WTC11 (cell line): ENCODE data around the gene BORCS8.

ENCODE experiments used
- ATF1 ChIP-seq: sonication (generic); formaldehyde crosslinking; IDR thresholded peaks from 2 replicates; pipeline ENCODE4 v1.8.1; 2023; ENCODE audit warnings: mild to moderate bottlenecking, moderate library complexity, missing genetic modification reagents
- CREB1 ChIP-seq: sonication (generic); formaldehyde crosslinking; IDR thresholded peaks from 2 replicates; pipeline ENCODE4 v1.8.0; 2023; ENCODE audit warnings: mild to moderate bottlenecking, missing genetic modification reagents
- FOXP1 ChIP-seq: sonication (generic); formaldehyde crosslinking; IDR thresholded peaks from 2 replicates; pipeline ENCODE4 v1.8.0; 2022; ENCODE audit warnings: missing genetic modification reagents, mild to moderate bottlenecking, moderate library complexity, borderline replicate concordance
- JUN ChIP-seq: sonication (generic); formaldehyde crosslinking; IDR thresholded peaks from 2 replicates; pipeline ENCODE4 v1.8.0; 2023; ENCODE audit warnings: mild to moderate bottlenecking, missing genetic modification reagents
- NR2C2 ChIP-seq: sonication (generic); formaldehyde crosslinking; IDR thresholded peaks from 2 replicates; pipeline ENCODE4 v1.8.0; 2022; ENCODE audit warnings: mild to moderate bottlenecking, missing genetic modification reagents
- SP1 ChIP-seq: sonication (generic); formaldehyde crosslinking; conservative IDR thresholded peaks from 2 replicates; pipeline ENCODE4 v1.8.1; 2022; ENCODE audit warnings: missing genetic modification reagents
- TF ChIP-seq, protein P1 (sequence below): fragments of 200-600 bp; IDR thresholded peaks from 2 replicates; pipeline ENCODE4 v1.8.0; 2022; ENCODE audit warnings: antibody characterized with exemption
- TF ChIP-seq, protein P2 (sequence below): sonication (generic); formaldehyde crosslinking; IDR thresholded peaks from 2 replicates; pipeline ENCODE4 v1.8.0; 2023; ENCODE audit warnings: mild to moderate bottlenecking, missing genetic modification reagents
- TF ChIP-seq, protein P3 (sequence below): sonication (generic); formaldehyde crosslinking; IDR thresholded peaks from 2 replicates; pipeline ENCODE4 v1.8.1; 2022; ENCODE audit warnings: low read depth, mild to moderate bottlenecking, moderate library complexity, missing genetic modification reagents, borderline replicate concordance
- TF ChIP-seq, protein P4 (sequence below): sonication (generic); formaldehyde crosslinking; IDR thresholded peaks from 2 replicates; pipeline ENCODE4 v1.8.1; 2023; ENCODE audit warnings: mild to moderate bottlenecking, missing genetic modification reagents, moderate library complexity
- TF ChIP-seq, protein P5 (sequence below): sonication (generic); formaldehyde crosslinking; IDR thresholded peaks from 2 replicates; pipeline ENCODE4 v1.8.1; 2022; ENCODE audit warnings: missing genetic modification reagents, borderline replicate concordance
- TF ChIP-seq, protein P6 (sequence below): sonication (generic); formaldehyde crosslinking; IDR thresholded peaks from 2 replicates; pipeline ENCODE4 v1.8.1; 2023; ENCODE audit warnings: mild to moderate bottlenecking, moderate library complexity, missing genetic modification reagents
- TF ChIP-seq, protein P7 (sequence below): fragments of 250-450 bp; sonication (Bioruptor Pico); IDR thresholded peaks from 2 replicates; pipeline ENCODE4 v2.1.2; 2022; ENCODE audit warnings: mild to moderate bottlenecking, moderate library complexity
- TF ChIP-seq, protein P8 (sequence below): sonication (generic); formaldehyde crosslinking; IDR thresholded peaks from 2 replicates; pipeline ENCODE4 v1.8.0; 2022; ENCODE audit warnings: mild to moderate bottlenecking, missing genetic modification reagents

DNA sequence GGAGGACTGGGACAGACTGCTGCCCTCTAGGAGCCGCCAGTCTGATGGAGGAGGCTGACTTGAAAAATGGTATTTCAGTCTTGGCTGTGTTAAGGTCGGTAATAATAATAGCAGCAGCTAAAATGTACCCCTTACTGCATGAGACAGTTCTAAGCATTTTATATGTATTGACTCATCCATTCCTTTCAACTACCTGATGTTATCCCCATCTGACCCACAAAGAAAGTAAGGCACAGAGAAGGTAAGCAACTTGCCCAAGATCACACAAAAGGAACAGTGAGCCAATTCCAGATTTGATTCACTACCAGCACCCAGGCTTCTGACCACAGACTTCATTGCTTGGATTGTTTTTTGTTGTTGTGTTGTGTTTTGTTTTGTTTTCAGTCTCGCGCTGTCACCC, 23.8 kb upstream of the BORCS8 start:
- no peak for TF ChIP-seq NR2C2 (CRISPR knock-in tag)
- TF ChIP-seq, protein P1, sequence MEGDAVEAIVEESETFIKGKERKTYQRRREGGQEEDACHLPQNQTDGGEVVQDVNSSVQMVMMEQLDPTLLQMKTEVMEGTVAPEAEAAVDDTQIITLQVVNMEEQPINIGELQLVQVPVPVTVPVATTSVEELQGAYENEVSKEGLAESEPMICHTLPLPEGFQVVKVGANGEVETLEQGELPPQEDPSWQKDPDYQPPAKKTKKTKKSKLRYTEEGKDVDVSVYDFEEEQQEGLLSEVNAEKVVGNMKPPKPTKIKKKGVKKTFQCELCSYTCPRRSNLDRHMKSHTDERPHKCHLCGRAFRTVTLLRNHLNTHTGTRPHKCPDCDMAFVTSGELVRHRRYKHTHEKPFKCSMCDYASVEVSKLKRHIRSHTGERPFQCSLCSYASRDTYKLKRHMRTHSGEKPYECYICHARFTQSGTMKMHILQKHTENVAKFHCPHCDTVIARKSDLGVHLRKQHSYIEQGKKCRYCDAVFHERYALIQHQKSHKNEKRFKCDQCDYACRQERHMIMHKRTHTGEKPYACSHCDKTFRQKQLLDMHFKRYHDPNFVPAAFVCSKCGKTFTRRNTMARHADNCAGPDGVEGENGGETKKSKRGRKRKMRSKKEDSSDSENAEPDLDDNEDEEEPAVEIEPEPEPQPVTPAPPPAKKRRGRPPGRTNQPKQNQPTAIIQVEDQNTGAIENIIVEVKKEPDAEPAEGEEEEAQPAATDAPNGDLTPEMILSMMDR: no peak
- TF ChIP-seq, protein P2, sequence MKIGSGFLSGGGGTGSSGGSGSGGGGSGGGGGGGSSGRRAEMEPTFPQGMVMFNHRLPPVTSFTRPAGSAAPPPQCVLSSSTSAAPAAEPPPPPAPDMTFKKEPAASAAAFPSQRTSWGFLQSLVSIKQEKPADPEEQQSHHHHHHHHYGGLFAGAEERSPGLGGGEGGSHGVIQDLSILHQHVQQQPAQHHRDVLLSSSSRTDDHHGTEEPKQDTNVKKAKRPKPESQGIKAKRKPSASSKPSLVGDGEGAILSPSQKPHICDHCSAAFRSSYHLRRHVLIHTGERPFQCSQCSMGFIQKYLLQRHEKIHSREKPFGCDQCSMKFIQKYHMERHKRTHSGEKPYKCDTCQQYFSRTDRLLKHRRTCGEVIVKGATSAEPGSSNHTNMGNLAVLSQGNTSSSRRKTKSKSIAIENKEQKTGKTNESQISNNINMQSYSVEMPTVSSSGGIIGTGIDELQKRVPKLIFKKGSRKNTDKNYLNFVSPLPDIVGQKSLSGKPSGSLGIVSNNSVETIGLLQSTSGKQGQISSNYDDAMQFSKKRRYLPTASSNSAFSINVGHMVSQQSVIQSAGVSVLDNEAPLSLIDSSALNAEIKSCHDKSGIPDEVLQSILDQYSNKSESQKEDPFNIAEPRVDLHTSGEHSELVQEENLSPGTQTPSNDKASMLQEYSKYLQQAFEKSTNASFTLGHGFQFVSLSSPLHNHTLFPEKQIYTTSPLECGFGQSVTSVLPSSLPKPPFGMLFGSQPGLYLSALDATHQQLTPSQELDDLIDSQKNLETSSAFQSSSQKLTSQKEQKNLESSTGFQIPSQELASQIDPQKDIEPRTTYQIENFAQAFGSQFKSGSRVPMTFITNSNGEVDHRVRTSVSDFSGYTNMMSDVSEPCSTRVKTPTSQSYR (CRISPR knock-in tag): no peak
- TF ChIP-seq, protein P3, sequence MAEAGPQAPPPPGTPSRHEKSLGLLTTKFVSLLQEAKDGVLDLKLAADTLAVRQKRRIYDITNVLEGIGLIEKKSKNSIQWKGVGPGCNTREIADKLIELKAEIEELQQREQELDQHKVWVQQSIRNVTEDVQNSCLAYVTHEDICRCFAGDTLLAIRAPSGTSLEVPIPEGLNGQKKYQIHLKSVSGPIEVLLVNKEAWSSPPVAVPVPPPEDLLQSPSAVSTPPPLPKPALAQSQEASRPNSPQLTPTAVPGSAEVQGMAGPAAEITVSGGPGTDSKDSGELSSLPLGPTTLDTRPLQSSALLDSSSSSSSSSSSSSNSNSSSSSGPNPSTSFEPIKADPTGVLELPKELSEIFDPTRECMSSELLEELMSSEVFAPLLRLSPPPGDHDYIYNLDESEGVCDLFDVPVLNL (CRISPR knock-in tag): no peak
- TF ChIP-seq, protein P4, sequence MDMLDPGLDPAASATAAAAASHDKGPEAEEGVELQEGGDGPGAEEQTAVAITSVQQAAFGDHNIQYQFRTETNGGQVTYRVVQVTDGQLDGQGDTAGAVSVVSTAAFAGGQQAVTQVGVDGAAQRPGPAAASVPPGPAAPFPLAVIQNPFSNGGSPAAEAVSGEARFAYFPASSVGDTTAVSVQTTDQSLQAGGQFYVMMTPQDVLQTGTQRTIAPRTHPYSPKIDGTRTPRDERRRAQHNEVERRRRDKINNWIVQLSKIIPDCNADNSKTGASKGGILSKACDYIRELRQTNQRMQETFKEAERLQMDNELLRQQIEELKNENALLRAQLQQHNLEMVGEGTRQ: no peak
- TF ChIP-seq CREB1: no peak
- TF ChIP-seq SP1 (CRISPR knock-in tag): no peak
- TF ChIP-seq, protein P5, sequence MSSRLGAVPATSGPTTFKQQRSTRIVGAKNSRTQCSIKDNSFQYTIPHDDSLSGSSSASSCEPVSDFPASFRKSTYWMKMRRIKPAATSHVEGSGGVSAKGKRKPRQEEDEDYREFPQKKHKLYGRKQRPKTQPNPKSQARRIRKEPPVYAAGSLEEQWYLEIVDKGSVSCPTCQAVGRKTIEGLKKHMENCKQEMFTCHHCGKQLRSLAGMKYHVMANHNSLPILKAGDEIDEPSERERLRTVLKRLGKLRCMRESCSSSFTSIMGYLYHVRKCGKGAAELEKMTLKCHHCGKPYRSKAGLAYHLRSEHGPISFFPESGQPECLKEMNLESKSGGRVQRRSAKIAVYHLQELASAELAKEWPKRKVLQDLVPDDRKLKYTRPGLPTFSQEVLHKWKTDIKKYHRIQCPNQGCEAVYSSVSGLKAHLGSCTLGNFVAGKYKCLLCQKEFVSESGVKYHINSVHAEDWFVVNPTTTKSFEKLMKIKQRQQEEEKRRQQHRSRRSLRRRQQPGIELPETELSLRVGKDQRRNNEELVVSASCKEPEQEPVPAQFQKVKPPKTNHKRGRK: no peak
- TF ChIP-seq, protein P6, sequence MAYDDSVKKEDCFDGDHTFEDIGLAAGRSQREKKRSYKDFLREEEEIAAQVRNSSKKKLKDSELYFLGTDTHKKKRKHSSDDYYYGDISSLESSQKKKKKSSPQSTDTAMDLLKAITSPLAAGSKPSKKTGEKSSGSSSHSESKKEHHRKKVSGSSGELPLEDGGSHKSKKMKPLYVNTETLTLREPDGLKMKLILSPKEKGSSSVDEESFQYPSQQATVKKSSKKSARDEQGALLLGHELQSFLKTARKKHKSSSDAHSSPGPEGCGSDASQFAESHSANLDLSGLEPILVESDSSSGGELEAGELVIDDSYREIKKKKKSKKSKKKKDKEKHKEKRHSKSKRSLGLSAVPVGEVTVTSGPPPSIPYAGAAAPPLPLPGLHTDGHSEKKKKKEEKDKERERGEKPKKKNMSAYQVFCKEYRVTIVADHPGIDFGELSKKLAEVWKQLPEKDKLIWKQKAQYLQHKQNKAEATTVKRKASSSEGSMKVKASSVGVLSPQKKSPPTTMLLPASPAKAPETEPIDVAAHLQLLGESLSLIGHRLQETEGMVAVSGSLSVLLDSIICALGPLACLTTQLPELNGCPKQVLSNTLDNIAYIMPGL (CRISPR knock-in tag): no peak
- TF ChIP-seq ATF1 (CRISPR knock-in tag): no peak
- TF ChIP-seq, protein P7, sequence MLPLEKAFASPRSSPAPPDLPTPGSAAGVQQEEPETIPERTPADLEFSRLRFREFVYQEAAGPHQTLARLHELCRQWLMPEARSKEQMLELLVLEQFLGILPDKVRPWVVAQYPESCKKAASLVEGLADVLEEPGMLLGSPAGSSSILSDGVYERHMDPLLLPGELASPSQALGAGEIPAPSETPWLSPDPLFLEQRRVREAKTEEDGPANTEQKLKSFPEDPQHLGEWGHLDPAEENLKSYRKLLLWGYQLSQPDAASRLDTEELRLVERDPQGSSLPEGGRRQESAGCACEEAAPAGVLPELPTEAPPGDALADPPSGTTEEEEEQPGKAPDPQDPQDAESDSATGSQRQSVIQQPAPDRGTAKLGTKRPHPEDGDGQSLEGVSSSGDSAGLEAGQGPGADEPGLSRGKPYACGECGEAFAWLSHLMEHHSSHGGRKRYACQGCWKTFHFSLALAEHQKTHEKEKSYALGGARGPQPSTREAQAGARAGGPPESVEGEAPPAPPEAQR (CRISPR knock-in tag): no peak
- TF ChIP-seq JUN (CRISPR knock-in tag): no peak
- TF ChIP-seq, protein P8, sequence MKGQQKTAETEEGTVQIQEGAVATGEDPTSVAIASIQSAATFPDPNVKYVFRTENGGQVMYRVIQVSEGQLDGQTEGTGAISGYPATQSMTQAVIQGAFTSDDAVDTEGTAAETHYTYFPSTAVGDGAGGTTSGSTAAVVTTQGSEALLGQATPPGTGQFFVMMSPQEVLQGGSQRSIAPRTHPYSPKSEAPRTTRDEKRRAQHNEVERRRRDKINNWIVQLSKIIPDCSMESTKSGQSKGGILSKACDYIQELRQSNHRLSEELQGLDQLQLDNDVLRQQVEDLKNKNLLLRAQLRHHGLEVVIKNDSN: no peak
- TF ChIP-seq FOXP1 (CRISPR knock-in tag): no peak
